Vagina (tissue), 2 donors: ENCODE data around the gene MTCL1.

Source experiments
- POLR2A ChIP-seq, 2 donors: fragments of 450-650 bp; IDR thresholded peaks; one replicate each; pipeline ENCODE4 v1.6.1; 2017; ENCODE audit warnings: antibody characterized with exemption in 2 of 2, mild to moderate bottlenecking in 2 of 2, moderate library complexity in 2 of 2
- POLR2AphosphoS5 ChIP-seq, 2 donors: sonication (generic); formaldehyde crosslinking; IDR thresholded peaks; one replicate each; pipeline ENCODE4 v1.9.0; 2017; ENCODE audit warnings: antibody characterized with exemption in 2 of 2, mild to moderate bottlenecking in 2 of 2, low read depth in 1 of 2; ENCODE audit not compliant: insufficient read depth in 1 of 2
- TF ChIP-seq, protein P1 (sequence below), 3 experiments: fragments of 450-650 bp in 2 of 3; fragments of 200-600 bp in 1 of 3; sonication (generic) in 1 of 3; IDR thresholded peaks; one replicate each; pipeline ENCODE4 v1.5.1; 2017 to 2019; ENCODE audit warnings: antibody characterized with exemption in 3 of 3, mild to moderate bottlenecking in 2 of 3, moderate library complexity in 2 of 3

DNA sequence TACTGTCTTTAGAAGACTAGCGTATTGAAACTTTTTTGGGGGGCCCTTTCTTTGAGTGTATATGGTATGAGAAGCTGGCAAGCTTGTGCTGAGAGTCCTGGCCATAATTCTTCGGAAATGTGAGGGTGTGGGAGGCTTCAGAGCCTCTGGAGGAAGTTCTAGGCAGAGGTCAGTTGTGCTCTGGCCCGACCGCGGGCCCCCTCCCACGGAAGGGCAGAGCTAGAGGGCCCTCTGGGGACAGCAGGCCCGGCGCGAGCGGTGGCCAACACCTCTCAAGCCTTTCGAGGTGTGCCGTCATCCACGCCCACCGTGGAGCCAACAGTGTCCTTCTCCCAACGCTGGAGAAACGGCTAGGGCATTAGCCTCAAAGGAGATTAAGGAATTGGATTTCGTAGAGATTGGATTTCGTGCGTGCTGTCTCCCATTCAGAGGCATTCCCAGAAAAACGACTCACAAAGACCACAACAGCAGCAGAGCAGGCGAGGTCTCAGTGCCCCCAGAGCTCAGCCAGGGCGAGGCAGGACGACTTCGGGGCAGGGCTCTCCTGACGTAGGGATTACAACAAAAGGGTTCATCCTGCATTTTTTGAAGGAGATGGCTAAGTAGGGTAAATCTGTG is 2.2 kb upstream of the MTCL1 start:
- TF ChIP-seq, protein P1, sequence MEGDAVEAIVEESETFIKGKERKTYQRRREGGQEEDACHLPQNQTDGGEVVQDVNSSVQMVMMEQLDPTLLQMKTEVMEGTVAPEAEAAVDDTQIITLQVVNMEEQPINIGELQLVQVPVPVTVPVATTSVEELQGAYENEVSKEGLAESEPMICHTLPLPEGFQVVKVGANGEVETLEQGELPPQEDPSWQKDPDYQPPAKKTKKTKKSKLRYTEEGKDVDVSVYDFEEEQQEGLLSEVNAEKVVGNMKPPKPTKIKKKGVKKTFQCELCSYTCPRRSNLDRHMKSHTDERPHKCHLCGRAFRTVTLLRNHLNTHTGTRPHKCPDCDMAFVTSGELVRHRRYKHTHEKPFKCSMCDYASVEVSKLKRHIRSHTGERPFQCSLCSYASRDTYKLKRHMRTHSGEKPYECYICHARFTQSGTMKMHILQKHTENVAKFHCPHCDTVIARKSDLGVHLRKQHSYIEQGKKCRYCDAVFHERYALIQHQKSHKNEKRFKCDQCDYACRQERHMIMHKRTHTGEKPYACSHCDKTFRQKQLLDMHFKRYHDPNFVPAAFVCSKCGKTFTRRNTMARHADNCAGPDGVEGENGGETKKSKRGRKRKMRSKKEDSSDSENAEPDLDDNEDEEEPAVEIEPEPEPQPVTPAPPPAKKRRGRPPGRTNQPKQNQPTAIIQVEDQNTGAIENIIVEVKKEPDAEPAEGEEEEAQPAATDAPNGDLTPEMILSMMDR (IDR thresholded peaks at IDR 0.05): no peak
- no peak for TF ChIP-seq POLR2A (IDR thresholded peaks at IDR 0.05)
- no peak for TF ChIP-seq POLR2AphosphoS5 (IDR thresholded peaks at IDR 0.05; ENCODE audit: insufficient read depth in 1 of 2, low read depth in 1 of 2)
